ENCODE measurements around the gene GNL3L. TPM values are rescaled to one million over a fixed set of nuclear protein-coding genes. Genes with fewer than 3 reads are reported as not detected.
"Not testable (repeated sequence)": the region's sequence is repeated elsewhere in the genome, so short reads cannot be mapped to it uniquely, and the experiment has no call there.

The GNL3L gene
- total RNA-seq, 4 donors from 2014 or later: 22.0 to 29.6 (median 26.3) TPM

- no peak overlapping the region for H3K4me3 ChIP-seq
- intact Hi-C loops (cut with DNase I): no loop called here
- H3K36me3 ChIP-seq: peaks cover 8 to 71% (median 47%) of the 10 kb centered on the region in 4 donors
- no peak overlapping the region for H3K27ac ChIP-seq (replicated peaks in 1 of 4)
- no peaks in the 10 kb centered on the region for H3K27me3 ChIP-seq
- DNase-seq (ENCODE audit: extremely low spot score): no peak
- H3K9me3 ChIP-seq: no peaks in the 10 kb centered on the region
- 81% methylated on average over 11 of the region's 11 CpGs for WGBS
- H3K4me1 ChIP-seq: no peaks in the 10 kb centered on the region
- TF ChIP-seq POLR2AphosphoS5 (IDR thresholded peaks at IDR 0.05): no peak
- TF ChIP-seq CTCF (IDR thresholded peaks at IDR 0.05): no peak
- TF ChIP-seq EP300 (IDR thresholded peaks at IDR 0.05): no peak
- TF ChIP-seq POLR2A (IDR thresholded peaks at IDR 0.05; ENCODE audit: low read depth): no peak
Measured at GRCh38 chrX:54560411-54560810, 30.4 kb downstream of the GNL3L start.

GRCh38 chrX:54561622-54562021 lies 31.6 kb downstream of the GNL3L start:
- Histone ChIP-seq H3K9me3 (no peaks in the 10 kb centered on the region), H3K27ac (replicated peaks in 1 of 4) (no peak overlapping the region), H3K4me3 (no peak overlapping the region), H3K4me1 (no peaks in the 10 kb centered on the region), H3K27me3 (no peaks in the 10 kb centered on the region), H3K36me3 (peaks cover 8 to 59% (median 42%) of the 10 kb centered on the region in 4 donors)
- no peak for TF ChIP-seq EP300 (IDR thresholded peaks at IDR 0.05)
- TF ChIP-seq CTCF (IDR thresholded peaks at IDR 0.05): no peak
- no peak for TF ChIP-seq POLR2AphosphoS5 (IDR thresholded peaks at IDR 0.05)
- TF ChIP-seq POLR2A (IDR thresholded peaks at IDR 0.05; ENCODE audit: low read depth): no peak
- 80% methylated on average over 1 of the region's 1 CpG for WGBS
- intact Hi-C loops (cut with DNase I): no loop called here
- DNase-seq (ENCODE audit: extremely low spot score): no peak

GRCh38 chrX:54564936-54565335 lies 34.9 kb downstream of the GNL3L start:
- peaks cover 0 to 2% (median 0%) of the 10 kb centered on the region in 4 donors for H3K9me3 ChIP-seq
- H3K4me1 ChIP-seq: no peaks in the 10 kb centered on the region
- no peaks in the 10 kb centered on the region for H3K27me3 ChIP-seq
- H3K36me3 ChIP-seq: peaks cover 0 to 28% (median 22%) of the 10 kb centered on the region in 4 donors
- 91% methylated on average over 5 of the region's 5 CpGs for WGBS
- DNase-seq (ENCODE audit: extremely low spot score): no peak
- H3K27ac ChIP-seq (replicated peaks in 1 of 4): no peak overlapping the region
- TF ChIP-seq EP300 (IDR thresholded peaks at IDR 0.05) (no peak), POLR2AphosphoS5 (IDR thresholded peaks at IDR 0.05) (no peak), POLR2A (IDR thresholded peaks at IDR 0.05; ENCODE audit: low read depth) (no peak), CTCF (IDR thresholded peaks at IDR 0.05) (no peak)
- intact Hi-C loops (cut with DNase I): no loop called here
- H3K4me3 ChIP-seq: no peak overlapping the region

- DNase-seq (ENCODE audit: extremely low spot score): no peak
- intact Hi-C loops (cut with DNase I): no loop called here
- no peaks in the 10 kb centered on the region for H3K27me3 ChIP-seq
- H3K9me3 ChIP-seq: peaks cover 0 to 14% (median 0%) of the 10 kb centered on the region in 4 donors
- TF ChIP-seq EP300 (IDR thresholded peaks at IDR 0.05) (no peak), POLR2A (IDR thresholded peaks at IDR 0.05; ENCODE audit: low read depth) (no peak), POLR2AphosphoS5 (IDR thresholded peaks at IDR 0.05) (no peak), CTCF (IDR thresholded peaks at IDR 0.05) (no peak)
- no peak overlapping the region for H3K27ac ChIP-seq (replicated peaks in 1 of 4)
- H3K36me3 ChIP-seq: no peaks in the 10 kb centered on the region
- H3K4me3 ChIP-seq: no peak overlapping the region
- no peaks in the 10 kb centered on the region for H3K4me1 ChIP-seq
Measured at GRCh38 chrX:54570332-54570731, 40.3 kb downstream of the GNL3L start.

- WGBS: no CpG with 5 or more reads among the region's 31 CpGs
- intact Hi-C loops (cut with DNase I): not testable (repeated sequence)
Measured at GRCh38 chrX:54572641-54573040, 42.6 kb downstream of the GNL3L start.

More at GRCh38 chrX:54572641-54573040, 42.6 kb downstream of the GNL3L start:
- H3K4me1 ChIP-seq; H3K27ac ChIP-seq (replicated peaks in 1 of 4); H3K36me3 ChIP-seq; H3K27me3 ChIP-seq; H3K4me3 ChIP-seq; DNase-seq (ENCODE audit: extremely low spot score): not testable (repeated sequence)
- H3K9me3 ChIP-seq: peaks cover 0 to 14% (median 0%) of the 10 kb centered on the region in 4 donors
